ENCODE measurements around the gene FRMD4A.

The FRMD4A gene

DNA sequence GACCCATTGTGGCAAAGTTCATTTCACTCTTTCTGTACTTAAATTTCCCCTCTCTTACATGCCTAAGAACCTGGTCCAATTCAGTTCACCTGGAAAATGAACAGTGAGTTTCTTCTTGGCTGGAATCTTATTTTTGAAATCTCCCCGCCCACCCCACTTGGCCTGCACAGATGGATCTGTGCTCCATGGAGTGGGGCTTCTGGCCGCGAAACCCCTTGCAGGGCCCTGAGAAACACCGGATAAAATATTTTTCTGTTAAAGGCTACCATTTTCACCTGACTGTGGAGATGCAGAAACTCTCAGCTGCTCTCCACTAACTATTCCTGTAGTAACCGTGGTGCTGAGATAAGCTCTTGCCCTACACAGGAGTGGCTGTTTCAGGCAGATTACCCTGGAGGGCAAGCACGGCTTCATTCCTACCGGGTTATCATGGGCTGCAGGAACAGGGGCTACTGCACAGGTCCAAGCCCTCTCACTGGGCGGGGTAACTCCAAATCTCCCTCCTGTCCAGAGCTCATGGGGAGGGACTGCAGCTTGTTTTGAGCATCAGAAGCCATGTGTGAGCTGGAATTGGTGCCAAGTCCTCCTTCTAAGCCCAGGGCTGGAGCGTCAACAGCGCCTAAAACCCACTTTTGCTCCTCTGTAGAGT is 625.1 kb downstream of the FRMD4A start:
- no peak for DNase-seq (ENCODE audit: extremely low spot score)
- TF ChIP-seq, protein P1, sequence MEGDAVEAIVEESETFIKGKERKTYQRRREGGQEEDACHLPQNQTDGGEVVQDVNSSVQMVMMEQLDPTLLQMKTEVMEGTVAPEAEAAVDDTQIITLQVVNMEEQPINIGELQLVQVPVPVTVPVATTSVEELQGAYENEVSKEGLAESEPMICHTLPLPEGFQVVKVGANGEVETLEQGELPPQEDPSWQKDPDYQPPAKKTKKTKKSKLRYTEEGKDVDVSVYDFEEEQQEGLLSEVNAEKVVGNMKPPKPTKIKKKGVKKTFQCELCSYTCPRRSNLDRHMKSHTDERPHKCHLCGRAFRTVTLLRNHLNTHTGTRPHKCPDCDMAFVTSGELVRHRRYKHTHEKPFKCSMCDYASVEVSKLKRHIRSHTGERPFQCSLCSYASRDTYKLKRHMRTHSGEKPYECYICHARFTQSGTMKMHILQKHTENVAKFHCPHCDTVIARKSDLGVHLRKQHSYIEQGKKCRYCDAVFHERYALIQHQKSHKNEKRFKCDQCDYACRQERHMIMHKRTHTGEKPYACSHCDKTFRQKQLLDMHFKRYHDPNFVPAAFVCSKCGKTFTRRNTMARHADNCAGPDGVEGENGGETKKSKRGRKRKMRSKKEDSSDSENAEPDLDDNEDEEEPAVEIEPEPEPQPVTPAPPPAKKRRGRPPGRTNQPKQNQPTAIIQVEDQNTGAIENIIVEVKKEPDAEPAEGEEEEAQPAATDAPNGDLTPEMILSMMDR (IDR thresholded peaks at IDR 0.05; ENCODE audit: control extremely low read depth, extremely low read depth, low read depth, missing control alignments), result no peak
- POLR2A ChIA-PET, result no interaction called here
- CTCF ChIA-PET, result interaction anchor here (1.1 to 2.9 kb wide), 5 partner anchors 9 to 47 kb away, joined by 3 to 21 read pairs (median 4); no protein-coding TSS in a partner anchor

DNA sequence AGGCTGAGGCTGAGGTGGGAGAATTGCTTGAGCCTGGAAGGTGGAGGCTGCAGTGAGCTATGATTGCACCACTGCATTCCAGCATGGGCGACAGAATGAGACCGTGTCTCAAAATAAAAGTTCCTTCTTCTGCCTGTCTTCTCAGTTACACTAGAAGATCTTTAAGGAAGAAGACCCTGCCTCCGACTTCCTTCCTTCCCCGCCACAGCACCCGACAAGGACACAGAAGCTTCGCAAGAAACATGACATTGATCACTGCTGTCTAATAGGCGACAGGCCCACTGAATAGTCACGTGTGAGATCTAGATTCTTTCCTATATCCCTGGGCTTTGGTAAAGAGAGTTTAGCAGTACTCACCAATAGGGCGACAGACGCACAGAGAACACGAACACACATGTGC is 625.8 kb downstream of the FRMD4A start:
- TF ChIP-seq, protein P1 (IDR thresholded peaks at IDR 0.05; ENCODE audit: control extremely low read depth, extremely low read depth, low read depth, missing control alignments), result no peak
- POLR2A ChIA-PET, result no interaction called here
- DNase-seq (ENCODE audit: extremely low spot score), result no peak
- CTCF ChIA-PET, result interaction anchor here (0.9 to 1.7 kb wide), 5 partner anchors 8 to 72 kb away, joined by 3 to 5 read pairs (median 4); no protein-coding TSS in a partner anchor

DNA sequence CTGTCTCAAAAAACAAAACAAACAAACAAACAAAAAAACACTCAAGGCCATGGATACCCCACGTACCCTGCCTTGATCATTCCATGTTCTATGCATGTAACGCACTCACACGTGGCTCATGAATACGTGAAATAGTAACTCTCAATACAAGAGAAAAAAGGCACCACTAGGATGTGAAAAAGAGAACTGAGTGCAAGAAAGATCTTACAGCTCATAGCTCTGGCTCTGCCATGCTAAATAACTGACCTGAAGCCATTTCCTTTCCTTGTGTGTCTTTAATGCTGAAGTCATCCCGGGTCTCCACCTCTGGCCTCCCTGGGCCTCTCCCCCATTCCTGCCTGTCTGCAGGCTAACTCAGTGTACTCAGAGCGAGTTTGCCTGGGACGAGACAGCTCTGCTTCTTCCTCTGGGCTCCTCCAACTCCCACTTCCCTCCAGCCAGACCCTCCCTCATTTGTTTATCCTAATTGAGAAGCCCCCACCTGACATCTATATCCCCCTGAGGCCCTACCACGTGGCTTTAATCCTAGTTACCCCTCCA is 626.7 kb downstream of the FRMD4A start:
- TF ChIP-seq, protein P1 (IDR thresholded peaks at IDR 0.05; ENCODE audit: control extremely low read depth, extremely low read depth, low read depth, missing control alignments), result no peak
- DNase-seq (ENCODE audit: extremely low spot score), result no peak
- ChIA-PET POLR2A (interaction anchor here (0.6 to 0.7 kb wide), 2 partner anchors 575 to 900 kb away, joined by 3 read pairs; no protein-coding TSS in a partner anchor), CTCF (interaction anchor here (0.9 to 1.7 kb wide), 6 partner anchors 9 to 73 kb away, joined by 3 to 5 read pairs (median 4); no protein-coding TSS in a partner anchor)

DNA sequence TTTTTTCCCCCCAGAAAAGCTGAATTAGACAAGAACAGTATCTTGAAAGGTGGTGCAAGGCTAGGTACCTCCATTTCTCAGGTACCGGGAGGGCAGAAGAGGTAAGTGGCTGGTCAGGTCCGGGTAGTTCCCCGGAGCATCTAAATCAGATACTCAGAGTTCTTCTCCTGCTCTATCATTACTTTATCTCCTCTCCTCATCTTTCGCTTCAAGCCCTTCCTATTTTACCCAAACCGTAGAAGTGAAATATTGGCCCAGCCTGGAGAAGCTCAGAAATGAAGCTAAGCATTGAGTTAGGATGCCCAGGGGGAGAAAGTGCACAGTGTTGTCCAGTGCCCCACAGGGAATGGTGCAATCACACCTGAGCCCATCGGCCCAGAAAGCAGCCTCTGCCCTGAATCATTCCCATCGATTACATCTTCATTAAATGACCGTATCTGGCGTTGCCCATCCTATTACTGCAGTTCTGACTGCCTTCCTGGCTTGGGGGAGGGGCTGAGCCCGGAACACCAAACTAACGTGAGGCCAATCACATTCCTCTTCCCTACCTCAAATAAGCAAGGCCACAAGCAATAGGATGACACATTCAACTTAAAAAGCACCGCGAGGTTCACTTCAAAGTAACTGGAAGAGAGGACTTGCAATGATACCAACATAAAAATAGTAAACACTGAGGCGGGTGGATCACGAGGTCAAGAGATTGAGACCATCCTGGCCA is 627.5 kb downstream of the FRMD4A start:
- no peak for DNase-seq (ENCODE audit: extremely low spot score)

DNA sequence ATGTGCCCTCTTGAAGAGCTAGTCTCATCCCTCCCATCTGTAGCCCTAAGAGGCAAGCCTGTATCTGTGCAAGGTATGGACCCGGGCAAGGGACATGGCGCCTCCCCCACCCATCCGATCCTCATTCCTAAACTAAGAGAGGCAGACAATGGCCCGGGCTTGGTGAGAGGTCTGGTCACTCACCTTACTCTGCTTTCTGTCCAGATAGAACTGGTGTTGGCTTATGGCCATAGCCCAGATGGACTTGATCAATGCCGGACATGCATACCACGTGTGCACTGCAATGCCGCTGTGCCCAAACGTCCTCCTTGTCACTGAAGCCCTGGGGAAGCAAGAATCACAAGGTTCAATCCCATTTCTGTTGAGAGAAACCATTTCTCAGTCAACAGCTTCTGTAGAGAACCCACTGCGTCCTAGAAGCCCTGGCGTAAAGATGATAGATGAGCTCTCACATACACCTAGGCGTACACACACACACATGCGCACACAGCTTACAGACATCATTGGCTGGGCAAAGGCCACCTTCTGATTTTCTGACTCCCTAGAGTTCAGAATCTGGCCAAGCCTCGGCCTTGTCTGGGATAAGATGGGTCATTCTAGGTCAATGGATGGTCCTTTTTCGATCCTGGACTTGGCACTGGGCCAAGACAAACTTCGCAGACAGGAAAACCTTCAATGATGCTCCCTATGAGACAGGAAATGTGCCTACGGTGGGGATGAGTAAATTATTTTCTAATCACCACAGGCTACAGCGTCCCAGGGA is 629.4 kb downstream of the FRMD4A start:
- CTCF ChIA-PET, result no interaction called here

More for the DNA sequence above, 627.5 kb downstream of the FRMD4A start:
- TF ChIP-seq, protein P1 (IDR thresholded peaks at IDR 0.05; ENCODE audit: control extremely low read depth, extremely low read depth, low read depth, missing control alignments), result no peak
- ChIA-PET CTCF (interaction anchor here (1.0 to 1.7 kb wide), 3 partner anchors 16 to 74 kb away, joined by 3 to 5 read pairs (median 3); no protein-coding TSS in a partner anchor), POLR2A (no interaction called here)

More for the DNA sequence above, 629.4 kb downstream of the FRMD4A start:
- no peak for DNase-seq (ENCODE audit: extremely low spot score)
- POLR2A ChIA-PET, result no interaction called here
- TF ChIP-seq, protein P1 (IDR thresholded peaks at IDR 0.05; ENCODE audit: control extremely low read depth, extremely low read depth, low read depth, missing control alignments), result no peak
